Activated CD4-positive, alpha-beta T cell treated with anti-CD3 and anti-CD28 coated beads for 36 hours (primary cell): Measurements from ENCODE around the gene ZC3H7A. TPM values are rescaled to one million over a fixed set of nuclear protein-coding genes. Genes with fewer than 3 reads are reported as not detected.

ENCODE experiments used
- ATAC-seq: fragments of 200-7000 bp; cut with Tn5 transposase; one replicate; pipeline ENCODE4 v1.10.0; 2021; ENCODE audit warnings: mild to moderate bottlenecking, moderate library complexity
- CTCF ChIA-PET: fragments of 350-600 bp; sonication (Branson Sonifier 250); formaldehyde crosslinking; loops from one replicate; lab custom pipeline; 2021; ENCODE audit warnings: antibody characterized with exemption; lab: Charles Lee
- POLR2A ChIA-PET: fragments of 350-600 bp; sonication (Branson Sonifier 250); formaldehyde crosslinking; loops from one replicate; lab custom pipeline; 2021; ENCODE audit warnings: antibody characterized with exemption, inconsistent platforms; lab: Charles Lee
- DNase-seq: peaks from one replicate; pipeline ENCODE4 v3.0.0-alpha.2; 2020
- H3K27ac Mint-ChIP-seq: one replicate; pipeline ENCODE4 v1.8.0; 2021; ENCODE audit warnings: mixed read lengths
- H3K27me3 Mint-ChIP-seq: one replicate; pipeline ENCODE4 v1.8.0; 2021; ENCODE audit warnings: mixed read lengths
- H3K36me3 Mint-ChIP-seq: one replicate; pipeline ENCODE4 v1.8.0; 2021; ENCODE audit warnings: low read depth, mixed read lengths
- H3K4me1 Mint-ChIP-seq: one replicate; pipeline ENCODE4 v1.8.0; 2021; ENCODE audit warnings: mixed read lengths
- H3K4me3 Mint-ChIP-seq: one replicate; pipeline ENCODE4 v1.8.0; 2021; ENCODE audit warnings: mild to moderate bottlenecking, moderate library complexity, mixed read lengths
- H3K9me3 Mint-ChIP-seq: one replicate; pipeline ENCODE4 v1.8.0; 2021; ENCODE audit warnings: low read depth, mixed read lengths
- intact Hi-C, 2 experiments: fragments of 100-400 bp; cut with DNase I in 1 of 2; cut with micrococcal nuclease in 1 of 2; formaldehyde crosslinking; loops; one replicate each; pipeline versions ENCODE4 v1.14.2 to v1.15.1; 2022 to 2024; cut with DNase I, micrococcal nuclease
- total RNA-seq, 2 experiments: library from RNA; stranded (reverse); gene quantifications; one replicate each; pipeline ENCODE4 v1.2.3, GENCODE V29; 2021

Gene ZC3H7A
- total RNA-seq, 2 experiments from 2014 or later = 74.1 to 95.1 TPM

- no peaks in the 10 kb centered on the region for H3K27me3 Mint-ChIP-seq
- intact Hi-C loops = no loop called here
- no peak overlapping the region for H3K4me3 Mint-ChIP-seq
- H3K9me3 Mint-ChIP-seq = no peaks in the 10 kb centered on the region
- ATAC-seq = no peak
- H3K36me3 Mint-ChIP-seq = peaks cover 37% of the 10 kb centered on the region
- DNase-seq = no peak
- ChIA-PET CTCF (interaction anchor here (0.7 to 2.0 kb wide), 3 partner anchors 12 to 23 kb away, joined by 3 to 9 read pairs (median 4); no protein-coding TSS in a partner anchor), POLR2A (no interaction called here)
- H3K27ac Mint-ChIP-seq = peak overlapping the region; percentile 10
- H3K4me1 Mint-ChIP-seq = peaks cover 61% of the 10 kb centered on the region
These were observed 59.3 kb downstream of the ZC3H7A start for GRCh38 chr16:11737713-11738112.

GRCh38 chr16:11736903-11737302, 60.2 kb downstream of the ZC3H7A start:
- no peak for ATAC-seq
- Mint-ChIP-seq H3K9me3 (no peaks in the 10 kb centered on the region), H3K36me3 (peaks cover 44% of the 10 kb centered on the region), H3K4me3 (no peak overlapping the region), H3K4me1 (peaks cover 61% of the 10 kb centered on the region), H3K27me3 (no peaks in the 10 kb centered on the region), H3K27ac (no peak overlapping the region)
- intact Hi-C loops = no loop called here
- POLR2A ChIA-PET = interaction anchor here (0.6 kb wide), 1 partner anchor 39 kb away, joined by 4 read pairs; no protein-coding TSS in a partner anchor
- CTCF ChIA-PET = interaction anchor here (2.0 kb wide), 1 partner anchor 22 kb away, joined by 9 read pairs; no protein-coding TSS in a partner anchor
- no peak for DNase-seq

- Mint-ChIP-seq H3K27me3 (no peaks in the 10 kb centered on the region), H3K4me1 (peaks cover 55% of the 10 kb centered on the region), H3K9me3 (no peaks in the 10 kb centered on the region), H3K4me3 (no peak overlapping the region), H3K27ac (peak overlapping the region; percentile 42), H3K36me3 (peaks cover 47% of the 10 kb centered on the region)
- CTCF ChIA-PET = interaction anchor here (0.8 to 2.0 kb wide), 2 partner anchors 17 to 21 kb away, joined by 3 to 9 read pairs; no protein-coding TSS in a partner anchor
- POLR2A ChIA-PET = interaction anchor here (0.8 kb wide), 1 partner anchor 332 kb away, joined by 4 read pairs; no protein-coding TSS in a partner anchor
- ATAC-seq = no peak
- no peak for DNase-seq
- intact Hi-C loops = no loop called here
These were observed 61.3 kb downstream of the ZC3H7A start for GRCh38 chr16:11735787-11736186.

- ATAC-seq = peak; percentile 8
- intact Hi-C loops = no loop called here
- peaks cover 55% of the 10 kb centered on the region for H3K36me3 Mint-ChIP-seq
- H3K4me3 Mint-ChIP-seq = no peak overlapping the region
- H3K27me3 Mint-ChIP-seq = no peaks in the 10 kb centered on the region
- H3K9me3 Mint-ChIP-seq = no peaks in the 10 kb centered on the region
- POLR2A ChIA-PET = interaction anchor here (0.7 kb wide), 1 partner anchor 56 kb away, joined by 4 read pairs; no protein-coding TSS in a partner anchor
- peaks cover 51% of the 10 kb centered on the region for H3K4me1 Mint-ChIP-seq
- DNase-seq = no peak
- H3K27ac Mint-ChIP-seq = peak overlapping the region; percentile 23
- CTCF ChIA-PET = interaction anchor here (0.6 to 1.4 kb wide), 7 partner anchors 8 to 247 kb away, joined by 3 to 11 read pairs (median 3); partner anchors contain the start of genes TXNDC11 and ZC3H7A
These were observed 62.4 kb downstream of the ZC3H7A start for GRCh38 chr16:11734653-11735043.

- H3K9me3 Mint-ChIP-seq = no peaks in the 10 kb centered on the region
- ATAC-seq (peak; percentile 23), DNase-seq (no peak)
- no peak overlapping the region for H3K4me3 Mint-ChIP-seq
- ChIA-PET POLR2A (interaction anchor here (0.7 kb wide), 1 partner anchor 55 kb away, joined by 4 read pairs; no protein-coding TSS in a partner anchor), CTCF (interaction anchor here (0.7 to 1.4 kb wide), 4 partner anchors 9 to 64 kb away, joined by 3 to 11 read pairs (median 3); partner anchors contain the start of genes TXNDC11 and ZC3H7A)
- H3K4me1 Mint-ChIP-seq = peaks cover 51% of the 10 kb centered on the region
- H3K27ac Mint-ChIP-seq = peak overlapping the region; percentile 74
- H3K27me3 Mint-ChIP-seq = no peaks in the 10 kb centered on the region
- H3K36me3 Mint-ChIP-seq = peaks cover 60% of the 10 kb centered on the region
- intact Hi-C loops = no loop called here
These were observed 62.9 kb downstream of the ZC3H7A start for GRCh38 chr16:11734025-11734652.

- intact Hi-C loops = no loop called here
- H3K4me3 Mint-ChIP-seq = no peak overlapping the region
- CTCF ChIA-PET = interaction anchor here (0.7 to 1.5 kb wide), 3 partner anchors 13 to 337 kb away, joined by 3 to 6 read pairs (median 5); partner anchors contain the start of gene ZC3H7A
- POLR2A ChIA-PET = interaction anchor here (1.1 kb wide), 1 partner anchor 11 kb away, joined by 4 read pairs; the partner anchor contains the start of gene TXNDC11
- H3K36me3 Mint-ChIP-seq = peaks cover 61% of the 10 kb centered on the region
- DNase-seq = no peak
- H3K27ac Mint-ChIP-seq = no peak overlapping the region
- ATAC-seq = no peak
- H3K27me3 Mint-ChIP-seq = no peaks in the 10 kb centered on the region
- no peaks in the 10 kb centered on the region for H3K9me3 Mint-ChIP-seq
- H3K4me1 Mint-ChIP-seq = peaks cover 43% of the 10 kb centered on the region
These were observed 65.8 kb downstream of the ZC3H7A start for GRCh38 chr16:11731222-11731621.

GRCh38 chr16:11729787-11730186, 67.3 kb downstream of the ZC3H7A start:
- intact Hi-C loops = loop anchor here in 1 of 2 experiments (2.0 kb wide), 1 partner anchor 45 kb away; no protein-coding TSS in a partner anchor
- DNase-seq (no peak), ATAC-seq (no peak)
- peaks cover 58% of the 10 kb centered on the region for H3K36me3 Mint-ChIP-seq
- H3K27me3 Mint-ChIP-seq = no peaks in the 10 kb centered on the region
- H3K4me3 Mint-ChIP-seq = no peak overlapping the region
- ChIA-PET CTCF (interaction anchor here (1.6 kb wide), 1 partner anchor 15 kb away, joined by 6 read pairs; no protein-coding TSS in a partner anchor), POLR2A (no interaction called here)
- peaks cover 42% of the 10 kb centered on the region for H3K4me1 Mint-ChIP-seq
- peak overlapping the region; percentile 4 for H3K27ac Mint-ChIP-seq
- H3K9me3 Mint-ChIP-seq = no peaks in the 10 kb centered on the region

- POLR2A ChIA-PET = interaction anchor here (0.8 to 1.1 kb wide), 2 partner anchors 9 to 15 kb away, joined by 4 to 5 read pairs; partner anchors contain the start of gene TXNDC11
- H3K27me3 Mint-ChIP-seq = no peaks in the 10 kb centered on the region
These were observed 69.1 kb downstream of the ZC3H7A start for GRCh38 chr16:11727796-11728543.

GRCh38 chr16:11726008-11726407, 71.0 kb downstream of the ZC3H7A start:
- no peaks in the 10 kb centered on the region for H3K27me3 Mint-ChIP-seq
- CTCF ChIA-PET = interaction anchor here (0.7 to 1.2 kb wide), 3 partner anchors 11 to 40 kb away, joined by 3 to 4 read pairs (median 4); no protein-coding TSS in a partner anchor
- H3K27ac Mint-ChIP-seq = no peak overlapping the region
- H3K4me3 Mint-ChIP-seq = no peak overlapping the region
- peaks cover 28% of the 10 kb centered on the region for H3K4me1 Mint-ChIP-seq
- intact Hi-C loops = no loop called here
- ATAC-seq (no peak), DNase-seq (no peak)
- POLR2A ChIA-PET = no interaction called here
- H3K9me3 Mint-ChIP-seq = no peaks in the 10 kb centered on the region
- H3K36me3 Mint-ChIP-seq = peaks cover 41% of the 10 kb centered on the region

More at GRCh38 chr16:11727796-11728543, 69.1 kb downstream of the ZC3H7A start:
- no peak overlapping the region for H3K4me3 Mint-ChIP-seq
- peak overlapping the region; percentile 47 for H3K27ac Mint-ChIP-seq
- peaks cover 30% of the 10 kb centered on the region for H3K4me1 Mint-ChIP-seq
- DNase-seq (no peak), ATAC-seq (peak; percentile 85)
- intact Hi-C loops = loop anchor here in 1 of 2 experiments (2.0 kb wide), 1 partner anchor 43 kb away; no protein-coding TSS in a partner anchor
- peaks cover 45% of the 10 kb centered on the region for H3K36me3 Mint-ChIP-seq
- CTCF ChIA-PET = interaction anchor here (0.8 to 1.6 kb wide), 2 partner anchors 58 to 85 kb away, joined by 3 read pairs; no protein-coding TSS in a partner anchor
- no peaks in the 10 kb centered on the region for H3K9me3 Mint-ChIP-seq

- intact Hi-C loops = no loop called here
- peaks cover 43% of the 10 kb centered on the region for H3K36me3 Mint-ChIP-seq
- H3K4me1 Mint-ChIP-seq = peaks cover 27% of the 10 kb centered on the region
- H3K9me3 Mint-ChIP-seq = no peaks in the 10 kb centered on the region
- POLR2A ChIA-PET = interaction anchor here (0.6 kb wide), 2 partner anchors 331 to 756 kb away, joined by 3 read pairs; no protein-coding TSS in a partner anchor
- H3K27ac Mint-ChIP-seq = no peak overlapping the region
- no peak for DNase-seq
- CTCF ChIA-PET = interaction anchor here (0.7 to 1.2 kb wide), 4 partner anchors 10 to 318 kb away, joined by 3 to 4 read pairs (median 4); no protein-coding TSS in a partner anchor
- no peak for ATAC-seq
- H3K4me3 Mint-ChIP-seq = no peak overlapping the region
- no peaks in the 10 kb centered on the region for H3K27me3 Mint-ChIP-seq
These were observed 71.6 kb downstream of the ZC3H7A start for GRCh38 chr16:11725457-11725856.
